ENCODE data around the gene RALB.

- TF ChIP-seq, protein P1, sequence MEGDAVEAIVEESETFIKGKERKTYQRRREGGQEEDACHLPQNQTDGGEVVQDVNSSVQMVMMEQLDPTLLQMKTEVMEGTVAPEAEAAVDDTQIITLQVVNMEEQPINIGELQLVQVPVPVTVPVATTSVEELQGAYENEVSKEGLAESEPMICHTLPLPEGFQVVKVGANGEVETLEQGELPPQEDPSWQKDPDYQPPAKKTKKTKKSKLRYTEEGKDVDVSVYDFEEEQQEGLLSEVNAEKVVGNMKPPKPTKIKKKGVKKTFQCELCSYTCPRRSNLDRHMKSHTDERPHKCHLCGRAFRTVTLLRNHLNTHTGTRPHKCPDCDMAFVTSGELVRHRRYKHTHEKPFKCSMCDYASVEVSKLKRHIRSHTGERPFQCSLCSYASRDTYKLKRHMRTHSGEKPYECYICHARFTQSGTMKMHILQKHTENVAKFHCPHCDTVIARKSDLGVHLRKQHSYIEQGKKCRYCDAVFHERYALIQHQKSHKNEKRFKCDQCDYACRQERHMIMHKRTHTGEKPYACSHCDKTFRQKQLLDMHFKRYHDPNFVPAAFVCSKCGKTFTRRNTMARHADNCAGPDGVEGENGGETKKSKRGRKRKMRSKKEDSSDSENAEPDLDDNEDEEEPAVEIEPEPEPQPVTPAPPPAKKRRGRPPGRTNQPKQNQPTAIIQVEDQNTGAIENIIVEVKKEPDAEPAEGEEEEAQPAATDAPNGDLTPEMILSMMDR (IDR thresholded peaks at IDR 0.05): no peak
- no peak for TF ChIP-seq POLR2AphosphoS5 (IDR thresholded peaks at IDR 0.05)
Measured at GRCh38 chr2:120324933-120325332, 72.3 kb downstream of the RALB start.

Measured in transverse colon (tissue), 4 donors.